Ovary (tissue), 9 donors: ENCODE data around the gene LYL1. TPM values are rescaled to one million over a fixed set of nuclear protein-coding genes. Genes with fewer than 3 reads are reported as not detected.
A peak's percentile ranks its signal among the peaks of the same experiment; 100 is the strongest.

Source experiments
- DNase-seq, 5 donors: peaks; one replicate each; pipeline ENCODE4 v3.0.0-alpha.2; 2019 to 2020
- H3K27ac ChIP-seq, 2 donors: fragments of 200-600 bp; one replicate each; pipeline versions ENCODE4 v1.5.1 to v1.8.0; 2019 to 2022
- H3K27me3 ChIP-seq: fragments of 200-600 bp; one replicate; pipeline ENCODE4 v1.8.0; 2022
- H3K36me3 ChIP-seq: fragments of 200-600 bp; sonication (generic); one replicate; pipeline ENCODE4 v1.5.1; 2019
- H3K4me1 ChIP-seq: one replicate; pipeline ENCODE4 v1.8.1; 2013; ENCODE audit warnings: mild to moderate bottlenecking, moderate library complexity; ENCODE audit not compliant: insufficient read depth
- H3K4me3 ChIP-seq: fragments of 200-600 bp; sonication (generic); one replicate; pipeline ENCODE4 v1.5.1; 2017
- H3K9me3 ChIP-seq, 2 donors: fragments of 200-600 bp in 1 of 2; sonication (generic) in 1 of 2; one replicate each; pipeline versions ENCODE4 v1.5.1 to v1.8.1; 2013 to 2019; ENCODE audit warnings: mild to moderate bottlenecking in 1 of 2, moderate library complexity in 1 of 2
- CTCF ChIP-seq, 3 donors: fragments of 450-650 bp in 2 of 3; fragments of 200-600 bp in 1 of 3; IDR thresholded peaks; one replicate each; pipeline versions ENCODE4 v1.5.1 to v1.8.0; 2016 to 2022; ENCODE audit warnings: antibody characterized with exemption in 3 of 3, mild to moderate bottlenecking in 1 of 3
- EP300 ChIP-seq: sonication (generic); formaldehyde crosslinking; IDR thresholded peaks from one replicate; pipeline ENCODE4 v1.6.1; 2017; ENCODE audit warnings: antibody characterized with exemption
- POLR2A ChIP-seq: fragments of 450-650 bp; IDR thresholded peaks from one replicate; pipeline ENCODE4 v1.6.1; 2017; ENCODE audit warnings: antibody characterized with exemption, mild to moderate bottlenecking, moderate library complexity
- WGBS, 3 donors: extraction: QIAGEN DNeasy Blood & Tissue Kit in 1 of 3; methylation state at CpG; one replicate each; pipeline versions ENCODE4 v1.1.5 to v1.1.7; 2013 to 2017; 5-methylcytosine and 5-hydroxymethylcytosine counted together
- intact Hi-C, 4 donors: fragments of 100-400 bp; cut with DNase I; formaldehyde crosslinking; loops; one replicate each; pipeline versions ENCODE4 v1.11.0 to v1.15.1; 2022 to 2023
- polyA plus RNA-seq, 2 donors: library from polyadenylated mRNA; stranded (reverse); fragments of 200-250 nt in 1 of 2; fragments of 350-450 nt in 1 of 2; fragmentation: Illumina TruSeq in 1 of 2; extraction: RNeasy Lipid Tissue Mini Kit (QIAGEN cat#74804) in 1 of 2; gene quantifications; one replicate each; pipeline ENCODE4 v1.2.3, GENCODE V29; 2013 to 2014
- total RNA-seq, 7 donors: library from RNA; depleted of rRNA in 2 of 7; stranded (reverse); fragments of >200 nt in 2 of 7; fragmentation: NEBNext Ultra II Directional in 3 of 7; extraction: Animal tissue kit (Norgen Biotek cat#: 25700) in 3 of 7; gene quantifications; one replicate each; pipeline versions ENCODE4 v1.1.0 to v1.2.4, GENCODE V29; 2016 to 2023
- donor health status: DM: no; HTN: no; CAD: no; lungs with moderate emphysema.
- donor health status: DM: no; HTN: no; CAD: no.
- donor health status: Bipolar disorder and iron deficiency.
- donor health status: DM: yes; HTN: yes; CAD: no.
- donor health status: DM: no; HTN: no; CAD: no.
- donor health status: DM: yes; HTN: yes; CAD: no.

LYL1 gene
- total and polyA plus RNA-seq, 9 donors: 0.90 to 7.4 (median 5.0) TPM

GRCh38 chr19:13117772-13118423 is 15.2 kb upstream of the LYL1 start, which contains the start of gene NACC1:
Gene NACC1 (plus strand): TSS chr19:13118264. CDS start chr19:13135208, 16,944 bp downstream.
- H3K27ac ChIP-seq: peak within 1 kb of the TSS in 1 of 2 donors; percentile 66

GRCh38 chr19:13117176-13117771 is 14.6 kb upstream of the LYL1 start:
- Histone ChIP-seq H3K36me3 (no peaks in the 10 kb centered on the region), H3K27ac (no peak overlapping the region), H3K4me3 (peak overlapping the region; percentile 96), H3K27me3 (no peaks in the 10 kb centered on the region), H3K9me3 (no peaks in the 10 kb centered on the region), H3K4me1 (peaks cover 13% of the 10 kb centered on the region)
- intact Hi-C loops: no loop called here
- no peak for TF ChIP-seq POLR2A
- no peak for TF ChIP-seq EP300
- TF ChIP-seq CTCF (IDR thresholded peaks at IDR 0.05): no peak
- DNase-seq: no peak
- WGBS, 3 donors: 7 to 18% (median 12%) methylated on average over 20 of the region's 20 CpGs

More at GRCh38 chr19:13117772-13118423, 15.2 kb upstream of the LYL1 start, which contains the start of gene NACC1:
- Histone ChIP-seq H3K9me3 (no peaks in the 10 kb centered on the region), H3K4me3 (peak within 1 kb of the TSS; percentile 96), H3K4me1 (peaks cover 13% of the 10 kb centered on the region), H3K36me3 (no peaks in the 10 kb centered on the region), H3K27me3 (no peaks in the 10 kb centered on the region)
- intact Hi-C loops: no loop called here
- DNase-seq: peak; percentile 84 to 93 (median 87)
- 2 to 11% (median 4%) methylated on average over 18 to 65 of the region's 65 CpGs for WGBS, 3 donors
- TF ChIP-seq CTCF (IDR thresholded peaks at IDR 0.05) (no peak), POLR2A (no peak), EP300 (no peak)

GRCh38 chr19:13116282-13117175 is 13.9 kb upstream of the LYL1 start, which contains the start of gene TRMT1:
Gene TRMT1 (minus strand): TSS chr19:13116740. CDS start chr19:13116399, 341 bp downstream.
- no peaks in the 10 kb centered on the region for H3K36me3 ChIP-seq
- 0 to 1% (median 0%) methylated on average over 51 of the region's 51 CpGs for whole genome bisulfite sequencing, 3 donors
- TF ChIP-seq POLR2A (peak; percentile 31), EP300 (no peak), CTCF (IDR thresholded peaks at IDR 0.05) (peak in 1 of 3 donors; percentile 21)
- no peaks in the 10 kb centered on the region for H3K9me3 ChIP-seq
- peak within 1 kb of the TSS; percentile 96 for H3K4me3 ChIP-seq
- H3K4me1 ChIP-seq: peaks cover 13% of the 10 kb centered on the region
- H3K27ac ChIP-seq: peak within 1 kb of the TSS; percentile 36 to 43
- peak; percentile 88 to 93 (median 91) for DNase-seq
- no peaks in the 10 kb centered on the region for H3K27me3 ChIP-seq
- intact Hi-C loops: no loop called here

- DNase-seq: no peak
Measured at GRCh38 chr19:13115936-13116281, 13.3 kb upstream of the LYL1 start.

More at GRCh38 chr19:13115936-13116281, 13.3 kb upstream of the LYL1 start:
- H3K4me1 ChIP-seq: peaks cover 13% of the 10 kb centered on the region
- intact Hi-C loops: no loop called here
- peak overlapping the region in 1 of 2 donors; percentile 43 for H3K27ac ChIP-seq
- peak overlapping the region; percentile 96 for H3K4me3 ChIP-seq
- no peaks in the 10 kb centered on the region for H3K36me3 ChIP-seq
- 1 to 2% (median 1%) methylated on average over 18 of the region's 18 CpGs for WGBS, 3 donors
- H3K27me3 ChIP-seq: no peaks in the 10 kb centered on the region
- H3K9me3 ChIP-seq: no peaks in the 10 kb centered on the region
- TF ChIP-seq CTCF (IDR thresholded peaks at IDR 0.05): no peak
- no peak for TF ChIP-seq EP300
- no peak for TF ChIP-seq POLR2A
